Bronchial epithelial cell (primary cell): Measurements from ENCODE around the gene TMEM270. TPM values are rescaled to one million over a fixed set of nuclear protein-coding genes. Genes with fewer than 3 reads are reported as not detected.
A peak's percentile ranks its signal among the peaks of the same experiment; 100 is the strongest.

Source experiments
- DNase-seq: peaks from one replicate; pipeline ENCODE4 v3.0.0-alpha.2; 2010; ENCODE audit warnings: low read depth
- FAIRE-seq: peaks from 2 replicates; lab custom pipeline; 2011; peaks lifted over from hg19 to GRCh38; lab: Jason Lieb, UNC
- H3K27me3 ChIP-seq: 2 replicates; pipeline ENCODE4 v1.5.1; 2011; ENCODE audit warnings: low read length; ENCODE audit not compliant: control insufficient read depth, insufficient read depth
- H3K36me3 ChIP-seq: 2 replicates; pipeline ENCODE4 v1.5.1; 2011; ENCODE audit warnings: low read length; ENCODE audit not compliant: control insufficient read depth, insufficient read depth
- H3K4me3 ChIP-seq: 2 replicates; pipeline ENCODE4 v1.5.1; 2011; ENCODE audit warnings: mild to moderate bottlenecking, low read depth, low read length, control low read depth
- CTCF ChIP-seq: IDR thresholded peaks from 2 replicates; pipeline ENCODE4 v1.5.1; 2011; ENCODE audit warnings: mild to moderate bottlenecking, moderate library complexity, low read length, control low read depth, inconsistent platforms; ENCODE audit not compliant: insufficient read depth, severe bottlenecking
- total RNA-seq: library from RNA; depleted of rRNA; stranded (reverse); fragments of >200 nt; gene quantifications from 2 replicates; pipeline ENCODE4 v1.2.1, GENCODE V29; 2014

Gene TMEM270
- total RNA-seq, 1 donor from 2014 or later = not detected

DNA sequence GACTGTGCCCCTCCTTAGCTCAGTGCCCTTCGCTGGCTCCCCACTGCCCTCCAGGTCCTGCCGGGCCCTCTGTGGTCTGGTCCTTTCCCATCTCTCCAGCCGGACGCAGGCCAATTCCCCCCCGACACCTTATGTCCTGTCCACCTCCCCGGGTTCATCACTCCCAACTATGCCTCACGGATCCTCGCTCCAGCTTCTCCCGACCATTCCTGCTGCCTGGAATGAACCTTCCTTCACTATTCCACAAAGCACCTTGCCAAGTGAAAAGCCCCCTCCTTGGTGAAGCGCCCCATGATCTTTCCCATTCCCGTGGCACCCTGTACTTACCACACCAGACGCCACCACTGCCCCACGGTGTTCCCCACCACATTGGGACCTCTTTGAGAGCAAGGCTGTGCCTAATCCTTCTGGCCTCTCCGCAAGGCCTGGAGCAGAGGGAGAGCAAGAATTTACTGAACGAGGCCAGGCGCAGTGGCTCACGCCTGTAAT is 47.2 kb downstream of the TMEM270 start:
- Histone ChIP-seq H3K27me3 (peaks cover 2% of the 10 kb centered on the region), H3K4me3 (no peak overlapping the region), H3K36me3 (no peaks in the 10 kb centered on the region)
- FAIRE-seq = no peak
- no peak for DNase-seq
- no peak for TF ChIP-seq CTCF

- FAIRE-seq (peak; percentile 52), DNase-seq (no peak)
- TF ChIP-seq CTCF = no peak
- H3K27me3 ChIP-seq = peaks cover 2% of the 10 kb centered on the region
- no peaks in the 10 kb centered on the region for H3K36me3 ChIP-seq
- no peak overlapping the region for H3K4me3 ChIP-seq
Measured at GRCh38 chr7:73909051-73909941, 48.3 kb downstream of the TMEM270 start.

DNA sequence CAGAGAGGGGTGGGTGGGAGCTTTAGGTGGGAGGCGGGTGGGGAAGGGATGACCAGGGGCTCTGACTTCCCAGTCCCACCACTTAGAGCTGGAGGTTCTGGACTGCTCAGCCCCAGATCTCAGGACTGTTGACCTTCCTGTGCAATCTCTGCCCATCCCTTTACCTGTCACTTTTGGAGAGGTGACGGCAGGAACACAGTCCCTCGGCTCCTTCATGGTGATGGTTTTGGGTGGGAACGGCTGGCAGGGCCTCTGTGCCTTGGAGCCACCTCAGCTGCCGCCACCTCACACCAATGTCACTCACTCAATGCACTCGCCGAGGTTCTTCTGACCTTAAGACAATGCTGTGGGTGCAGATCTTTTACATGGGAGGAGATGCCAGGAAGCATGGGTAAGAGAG is 49.0 kb downstream of the TMEM270 start:
- Histone ChIP-seq H3K4me3 (no peak overlapping the region), H3K27me3 (peaks cover 2% of the 10 kb centered on the region), H3K36me3 (no peaks in the 10 kb centered on the region)
- DNase-seq (no peak), FAIRE-seq (no peak)
- TF ChIP-seq CTCF = no peak

GRCh38 chr7:73912223-73912622 is 51.3 kb downstream of the TMEM270 start:
- FAIRE-seq = no peak
- no peak for TF ChIP-seq CTCF
- DNase-seq = no peak

More at GRCh38 chr7:73912223-73912622, 51.3 kb downstream of the TMEM270 start:
- Histone ChIP-seq H3K36me3 (no peaks in the 10 kb centered on the region), H3K4me3 (no peak overlapping the region), H3K27me3 (peaks cover 4% of the 10 kb centered on the region)

Other genes with a start within 250 kb of the TMEM270 start
- under 0.01 TPM in 1 of 2 replicates, not detected in the other for gene MLXIPL, start 236.6 kb upstream of the TMEM270 start, total RNA-seq
- 1.0 and 2.4 TPM in 2 replicates for gene VPS37D, start 193.3 kb upstream of the TMEM270 start, total RNA-seq
- 0.79 and 1.2 TPM in 2 replicates for gene DNAJC30, start 177.7 kb upstream of the TMEM270 start, total RNA-seq
- 97.9 and 104 TPM in 2 replicates for gene BUD23, start 177.6 kb upstream of the TMEM270 start, total RNA-seq
- gene STX1A, start 141.5 kb upstream of the TMEM270 start, total RNA-seq = 7.3 and 12.4 TPM in 2 replicates
- gene ABHD11, start 122.4 kb upstream of the TMEM270 start, total RNA-seq = 6.5 and 7.1 TPM in 2 replicates
- not detected in 2 replicates for gene CLDN3, start 90.9 kb upstream of the TMEM270 start, total RNA-seq
- gene CLDN4, start 30.2 kb upstream of the TMEM270 start, total RNA-seq = 55.5 and 126 TPM in 2 replicates
- 0.26 and 3.3 TPM in 2 replicates for gene METTL27, start 18.6 kb upstream of the TMEM270 start, total RNA-seq
- gene ELN, start 167.0 kb downstream of the TMEM270 start, total RNA-seq = under 0.01 TPM in 2 replicates
- 11.6 and 16.6 TPM in 2 replicates for gene LIMK1, start 222.6 kb downstream of the TMEM270 start, total RNA-seq